SK-N-SH treated with all-trans-retinoic acid at 6 μM for 48 hours (cell line): ENCODE measurements around the gene JSRP1.

Experiments
- ATAC-seq: fragments of 200-7000 bp; cut with Tn5 transposase; 3 replicates; pipeline ENCODE4 v1.9.1; 2020; ENCODE audit warnings: mild to moderate bottlenecking, moderate library complexity
- ARNTL ChIP-seq: fragments of 450-650 bp; formaldehyde crosslinking; IDR thresholded peaks from 2 replicates; pipeline ENCODE4 v1.5.0; 2020; ENCODE audit warnings: low read depth, mild to moderate bottlenecking, moderate library complexity, borderline replicate concordance
- BACH2 ChIP-seq: fragments of 250-450 bp; sonication (Bioruptor Pico); IDR thresholded peaks from 2 replicates; pipeline ENCODE4 v1.9.0; 2021; ENCODE audit warnings: mild to moderate bottlenecking, borderline replicate concordance
- CREB5 ChIP-seq: fragments of 250-450 bp; sonication (Bioruptor Pico); IDR thresholded peaks from 2 replicates; pipeline ENCODE4 v1.5.1; 2020; ENCODE audit warnings: low read depth, mild to moderate bottlenecking, moderate library complexity
- CSDC2 ChIP-seq: fragments of 250-450 bp; sonication (Bioruptor Pico); IDR thresholded peaks from 2 replicates; pipeline ENCODE4 v1.5.0; 2020; ENCODE audit warnings: mild to moderate bottlenecking, moderate library complexity
- CSRNP3 ChIP-seq: fragments of 250-450 bp; sonication (Bioruptor Pico); IDR thresholded peaks from 2 replicates; pipeline ENCODE4 v1.5.1; 2021; ENCODE audit warnings: mild to moderate bottlenecking, moderate library complexity
- ESRRG ChIP-seq: fragments of 250-450 bp; sonication (Bioruptor Pico); IDR thresholded peaks from 2 replicates; pipeline ENCODE4 v1.6.1; 2021; ENCODE audit warnings: mild to moderate bottlenecking
- GLIS3 ChIP-seq: fragments of 250-450 bp; sonication (Bioruptor Pico); IDR thresholded peaks from 2 replicates; pipeline ENCODE4 v1.5.0; 2020; ENCODE audit warnings: mild to moderate bottlenecking, moderate library complexity
- ISL1 ChIP-seq: fragments of 250-450 bp; sonication (Bioruptor Pico); IDR thresholded peaks from 2 replicates; pipeline ENCODE4 v2.1.2; 2022; ENCODE audit warnings: mild to moderate bottlenecking, moderate library complexity
- OSR1 ChIP-seq: fragments of 250-450 bp; sonication (Bioruptor Pico); IDR thresholded peaks from 2 replicates; pipeline ENCODE4 v1.8.0; 2022; ENCODE audit warnings: moderate library complexity, mild to moderate bottlenecking, inconsistent platforms
- PATZ1 ChIP-seq: fragments of 250-450 bp; sonication (Bioruptor Pico); IDR thresholded peaks from 2 replicates; pipeline ENCODE4 v1.8.0; 2020; ENCODE audit warnings: mild to moderate bottlenecking, moderate library complexity, borderline replicate concordance
- POU6F1 ChIP-seq: fragments of 250-450 bp; sonication (Bioruptor Pico); IDR thresholded peaks from 2 replicates; pipeline ENCODE4 v1.8.0; 2021; ENCODE audit warnings: low read depth, mild to moderate bottlenecking, moderate library complexity, borderline replicate concordance
- PPARA ChIP-seq: fragments of 250-450 bp; sonication (Bioruptor Pico); IDR thresholded peaks from 2 replicates; pipeline ENCODE4 v1.5.0; 2020; ENCODE audit warnings: mild to moderate bottlenecking, borderline replicate concordance
- RARB ChIP-seq: fragments of 250-450 bp; sonication (Bioruptor Pico); IDR thresholded peaks from 2 replicates; pipeline ENCODE4 v1.8.0; 2021; ENCODE audit warnings: mild to moderate bottlenecking, moderate library complexity
- SNAI2 ChIP-seq: fragments of 250-450 bp; sonication (Bioruptor Pico); IDR thresholded peaks from 2 replicates; pipeline ENCODE4 v1.5.0; 2020; ENCODE audit warnings: mild to moderate bottlenecking, moderate library complexity
- TCF4 ChIP-seq: fragments of 250-450 bp; sonication (Bioruptor Pico); IDR thresholded peaks from 2 replicates; pipeline ENCODE4 v1.8.0; 2021; ENCODE audit warnings: mild to moderate bottlenecking, moderate library complexity, borderline replicate concordance
- TOX ChIP-seq: fragments of 250-450 bp; sonication (Bioruptor Pico); IDR thresholded peaks from 2 replicates; pipeline ENCODE4 v1.8.0; 2021; ENCODE audit warnings: mild to moderate bottlenecking, moderate library complexity, borderline replicate concordance
- ZC3H10 ChIP-seq: fragments of 250-450 bp; sonication (Bioruptor Pico); IDR thresholded peaks from 2 replicates; pipeline ENCODE4 v1.5.1; 2021; ENCODE audit warnings: mild to moderate bottlenecking, moderate library complexity
- ZFP3 ChIP-seq: fragments of 250-450 bp; sonication (Bioruptor Pico); IDR thresholded peaks from 2 replicates; pipeline ENCODE4 v1.5.0; 2020; ENCODE audit warnings: mild to moderate bottlenecking, moderate library complexity
- ZFP30 ChIP-seq: fragments of 450-650 bp; formaldehyde crosslinking; IDR thresholded peaks from 2 replicates; pipeline ENCODE4 v1.5.0; 2022; ENCODE audit warnings: mild to moderate bottlenecking, moderate library complexity
- ZNF565 ChIP-seq: fragments of 450-650 bp; formaldehyde crosslinking; conservative IDR thresholded peaks from 2 replicates; pipeline ENCODE4 v1.5.0; 2020; ENCODE audit warnings: low read depth, mild to moderate bottlenecking, moderate library complexity
- ZNF70 ChIP-seq: fragments of 450-650 bp; formaldehyde crosslinking; IDR thresholded peaks from 2 replicates; pipeline ENCODE4 v1.5.0; 2020; ENCODE audit warnings: mild to moderate bottlenecking, moderate library complexity
- ZNF8 ChIP-seq: fragments of 450-650 bp; formaldehyde crosslinking; IDR thresholded peaks from 2 replicates; pipeline ENCODE4 v1.5.0; 2020; ENCODE audit warnings: mild to moderate bottlenecking, moderate library complexity

JSRP1 gene

GRCh38 chr19:2286402-2287140 is 30.4 kb upstream of the JSRP1 start:
- no peak for ATAC-seq
- TF ChIP-seq ZNF70 (CRISPR knock-in tag) (no peak), BACH2 (CRISPR knock-in tag) (no peak), ESRRG (CRISPR knock-in tag) (no peak), CREB5 (CRISPR knock-in tag) (no peak), ZC3H10 (CRISPR knock-in tag) (no peak), ZFP3 (CRISPR knock-in tag) (no peak), OSR1 (CRISPR knock-in tag) (no peak), TCF4 (no peak), TOX (CRISPR knock-in tag) (no peak), PPARA (CRISPR knock-in tag) (no peak), CSRNP3 (CRISPR knock-in tag) (no peak), RARB (CRISPR knock-in tag) (no peak), ZNF8 (CRISPR knock-in tag) (no peak), SNAI2 (no peak), CSDC2 (CRISPR knock-in tag) (no peak), PATZ1 (CRISPR knock-in tag) (no peak), ISL1 (no peak), ZNF565 (no peak), ZFP30 (CRISPR knock-in tag) (no peak)

DNA sequence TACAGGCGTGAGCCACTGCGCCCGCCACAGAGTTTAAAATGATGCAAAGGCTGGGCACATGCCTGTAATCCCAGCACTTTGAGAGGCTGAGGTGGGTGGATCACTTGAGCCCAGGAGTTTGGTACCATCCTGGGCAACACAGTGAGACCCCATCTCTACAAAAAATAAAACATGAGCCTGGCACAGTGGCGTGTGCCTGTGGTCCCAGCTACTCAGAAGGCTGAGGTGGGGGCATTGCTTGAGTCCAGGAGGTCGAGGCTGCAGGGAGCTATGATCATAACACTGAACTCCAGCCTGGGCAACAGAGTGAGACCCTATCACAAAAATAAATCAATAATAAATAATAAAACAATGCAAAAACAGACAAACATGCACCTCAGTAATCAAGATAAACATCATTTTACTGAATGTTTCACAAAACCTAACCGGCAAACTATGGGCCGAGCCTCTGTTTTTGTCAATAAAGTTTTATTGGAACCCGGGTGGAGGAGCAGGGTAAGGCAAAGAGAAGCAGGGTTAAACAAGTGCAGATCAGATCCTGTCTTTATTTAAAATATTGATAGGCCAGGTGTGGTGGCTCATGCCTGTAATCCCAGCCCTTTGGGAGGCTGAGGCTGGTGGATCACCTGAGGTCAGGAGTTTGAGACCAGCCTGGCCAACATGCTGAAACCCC is 27.8 kb upstream of the JSRP1 start:
- ATAC-seq = no peak
- TF ChIP-seq ZC3H10 (CRISPR knock-in tag) = no peak

DNA sequence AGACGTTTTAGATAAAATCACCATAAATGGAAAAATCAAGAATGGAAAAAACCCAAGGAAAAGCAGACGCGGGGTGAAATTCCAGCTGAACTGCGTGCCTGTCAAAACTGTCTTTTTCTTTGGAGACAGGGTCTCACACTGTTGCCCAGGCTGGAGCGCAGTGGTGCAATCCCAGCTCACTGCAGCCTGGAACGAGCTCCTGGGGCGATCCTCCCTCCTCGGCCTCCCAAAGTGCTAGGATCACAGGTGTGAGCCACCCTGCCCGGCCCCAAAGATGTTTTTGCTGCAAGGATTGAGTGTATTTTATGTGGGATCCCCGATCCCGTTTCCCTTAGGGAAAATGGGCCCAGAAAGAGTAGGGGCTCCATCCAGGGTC is 26.6 kb upstream of the JSRP1 start:
- ATAC-seq = no peak
- TF ChIP-seq GLIS3 (CRISPR knock-in tag) = no peak
- TF ChIP-seq BACH2 (CRISPR knock-in tag) = no peak
- no peak for TF ChIP-seq PPARA (CRISPR knock-in tag)
- no peak for TF ChIP-seq ESRRG (CRISPR knock-in tag)
- TF ChIP-seq OSR1 (CRISPR knock-in tag) = no peak
- TF ChIP-seq POU6F1 (CRISPR knock-in tag) = no peak
- TF ChIP-seq ZFP30 (CRISPR knock-in tag) = no peak
- no peak for TF ChIP-seq CSRNP3 (CRISPR knock-in tag)
- no peak for TF ChIP-seq CSDC2 (CRISPR knock-in tag)
- no peak for TF ChIP-seq PATZ1 (CRISPR knock-in tag)
- no peak for TF ChIP-seq CREB5 (CRISPR knock-in tag)
- TF ChIP-seq TOX (CRISPR knock-in tag) = no peak
- no peak for TF ChIP-seq ISL1
- TF ChIP-seq TCF4 = no peak
- no peak for TF ChIP-seq ARNTL (CRISPR knock-in tag)
